ENCODE results near the gene ZBTB7C. TPM values are rescaled to one million over a fixed set of nuclear protein-coding genes. Genes with fewer than 3 reads are reported as not detected.

ZBTB7C gene
- total RNA-seq, 1 experiment from 2014 or later = 0.33 TPM

DNA sequence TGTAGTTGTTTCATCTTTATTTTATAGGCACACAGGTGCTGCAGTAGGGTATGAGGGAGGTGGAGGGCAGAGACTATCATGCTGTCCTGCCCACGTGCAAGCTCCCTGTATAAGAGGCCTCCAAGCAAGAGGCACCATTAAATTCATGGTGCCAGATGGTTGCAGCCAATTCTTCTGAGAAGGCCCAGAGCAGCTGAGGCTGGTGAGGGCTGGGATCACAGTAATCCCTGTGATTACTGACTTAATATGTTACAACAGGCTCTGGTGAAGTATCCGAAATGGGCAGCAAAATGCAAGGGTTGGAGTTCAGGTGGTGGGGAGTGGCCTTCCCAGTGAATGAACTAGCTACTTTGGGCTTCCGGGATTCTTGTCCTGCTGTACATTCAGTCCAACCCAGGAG lies 286.8 kb downstream of the ZBTB7C start:
- Mint-ChIP-seq H3K4me1 (peaks cover 14 to 31% of the 10 kb centered on the region in 2 experiments), H3K36me3 (ENCODE audit: insufficient read depth in 1 of 3, low read depth in 3 of 3) (no peaks in the 10 kb centered on the region), H3K9me3 (no peaks in the 10 kb centered on the region), H3K4me3 (no peak overlapping the region), H3K27ac (no peak overlapping the region; a peak in 1 of 7 replicates), H3K27me3 (ENCODE audit: low read depth) (peaks cover 5% of the 10 kb centered on the region)
- Histone ChIP-seq H3K27me3 (ENCODE audit: insufficient read depth, low read length) (no peaks in the 10 kb centered on the region), H3K4me1 (ENCODE audit: insufficient read depth, low read length) (0 out of 2 replicates have a peak, but pooled peaks cover 4% of the 10 kb centered on the region), H3K79me2 (ENCODE audit: insufficient read depth, low read length) (no peaks in the 10 kb centered on the region), H3K9me3 (ENCODE audit: control insufficient read depth, low read depth, low read length) (no peaks in the 10 kb centered on the region), H2BK20ac (ENCODE audit: low read depth, low read length, poor library complexity, severe bottlenecking) (no peak overlapping the region), H2BK12ac (ENCODE audit: insufficient read length, low read depth, low read length) (no peak overlapping the region), H2BK120ac (ENCODE audit: low read depth, low read length, poor library complexity, severe bottlenecking) (no peak overlapping the region), H4K20me1 (ENCODE audit: control insufficient read depth, insufficient read depth, insufficient read length) (no peaks in the 10 kb centered on the region), H3K18ac (ENCODE audit: insufficient read length, low read depth, low read length) (no peak overlapping the region), H4K8ac (replicated peaks; ENCODE audit: insufficient read length, low read depth, low read length) (no peak overlapping the region), H3K4ac (ENCODE audit: low read depth, low read length) (no peak overlapping the region), H3K4me2 (ENCODE audit: insufficient read depth, insufficient read length, low read length) (no peak overlapping the region), H4K5ac (ENCODE audit: insufficient read length, low read depth, low read length) (no peak overlapping the region), H3K27ac (ENCODE audit: insufficient read length, low read depth, low read length) (no peak overlapping the region), H3T11ph (ENCODE audit: low read length) (no peak overlapping the region), H4K91ac (ENCODE audit: insufficient read length, low read depth, low read length) (no peak overlapping the region), H3K79me1 (ENCODE audit: insufficient read depth, low read depth, low read length, poor library complexity, severe bottlenecking) (no peaks in the 10 kb centered on the region), H3K23me2 (ENCODE audit: insufficient read length, low read depth, low read length, poor library complexity, severe bottlenecking) (no peaks in the 10 kb centered on the region), H3K23ac (ENCODE audit: insufficient read length, low read depth, low read length) (no peak overlapping the region), H2BK15ac (ENCODE audit: low read depth, low read length) (no peak overlapping the region), H2BK5ac (ENCODE audit: insufficient read length, low read length) (no peak overlapping the region), H3K14ac (ENCODE audit: insufficient read depth, low read length) (no peak overlapping the region), H2AFZ (ENCODE audit: low read length) (no peak overlapping the region), H3K56ac (ENCODE audit: insufficient read length, low read depth, low read length) (no peak overlapping the region), H2AK5ac (ENCODE audit: insufficient read length, low read length) (no peak overlapping the region), H3K9ac (ENCODE audit: extremely low read depth, insufficient read length, low read length) (no peak overlapping the region)
- DNase-seq = no peak
- no CpG with 5 or more reads among the region's 3 CpGs for WGBS (ENCODE audit: extremely low coverage, insufficient read length, low lambda C conversion rate)
- TF ChIP-seq, protein P1, sequence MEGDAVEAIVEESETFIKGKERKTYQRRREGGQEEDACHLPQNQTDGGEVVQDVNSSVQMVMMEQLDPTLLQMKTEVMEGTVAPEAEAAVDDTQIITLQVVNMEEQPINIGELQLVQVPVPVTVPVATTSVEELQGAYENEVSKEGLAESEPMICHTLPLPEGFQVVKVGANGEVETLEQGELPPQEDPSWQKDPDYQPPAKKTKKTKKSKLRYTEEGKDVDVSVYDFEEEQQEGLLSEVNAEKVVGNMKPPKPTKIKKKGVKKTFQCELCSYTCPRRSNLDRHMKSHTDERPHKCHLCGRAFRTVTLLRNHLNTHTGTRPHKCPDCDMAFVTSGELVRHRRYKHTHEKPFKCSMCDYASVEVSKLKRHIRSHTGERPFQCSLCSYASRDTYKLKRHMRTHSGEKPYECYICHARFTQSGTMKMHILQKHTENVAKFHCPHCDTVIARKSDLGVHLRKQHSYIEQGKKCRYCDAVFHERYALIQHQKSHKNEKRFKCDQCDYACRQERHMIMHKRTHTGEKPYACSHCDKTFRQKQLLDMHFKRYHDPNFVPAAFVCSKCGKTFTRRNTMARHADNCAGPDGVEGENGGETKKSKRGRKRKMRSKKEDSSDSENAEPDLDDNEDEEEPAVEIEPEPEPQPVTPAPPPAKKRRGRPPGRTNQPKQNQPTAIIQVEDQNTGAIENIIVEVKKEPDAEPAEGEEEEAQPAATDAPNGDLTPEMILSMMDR (conservative IDR thresholded peaks at IDR 0.05) = no peak

All from H9 (cell line).